ENCODE results near the gene NPTXR.
"Not testable (repeated sequence)": the region's sequence is repeated elsewhere in the genome, so short reads cannot be mapped to it uniquely, and the experiment has no call there.

Gene NPTXR

DNA sequence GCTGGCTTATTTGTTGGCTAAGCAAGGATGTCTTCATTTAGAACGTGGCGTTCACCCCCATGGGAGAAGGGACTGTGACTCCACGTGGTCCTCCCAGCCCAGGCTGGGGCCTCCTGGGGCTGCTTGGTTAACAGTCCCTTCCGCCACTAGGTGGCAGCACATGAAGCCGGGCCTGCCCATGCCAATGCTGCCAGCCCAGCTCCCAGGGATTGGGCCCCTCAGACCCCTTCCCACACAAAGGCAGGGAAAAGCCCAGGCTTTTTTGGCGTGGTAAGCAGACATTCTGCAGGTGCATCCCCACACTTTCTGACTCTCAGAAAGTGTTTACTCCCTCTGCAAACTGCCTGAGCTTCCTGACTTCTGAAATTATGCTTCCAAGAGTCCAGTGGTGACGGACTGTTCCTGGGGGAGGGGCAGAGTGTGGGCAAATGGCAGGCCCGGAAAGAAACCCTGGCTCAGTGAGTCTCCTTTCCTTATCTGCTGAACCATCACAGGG, 25.1 kb upstream of the NPTXR start:
- DNase-seq (ENCODE audit: extremely low read depth in 1 of 2, low read depth in 1 of 2), result peak; percentile 58 to 82

DNA sequence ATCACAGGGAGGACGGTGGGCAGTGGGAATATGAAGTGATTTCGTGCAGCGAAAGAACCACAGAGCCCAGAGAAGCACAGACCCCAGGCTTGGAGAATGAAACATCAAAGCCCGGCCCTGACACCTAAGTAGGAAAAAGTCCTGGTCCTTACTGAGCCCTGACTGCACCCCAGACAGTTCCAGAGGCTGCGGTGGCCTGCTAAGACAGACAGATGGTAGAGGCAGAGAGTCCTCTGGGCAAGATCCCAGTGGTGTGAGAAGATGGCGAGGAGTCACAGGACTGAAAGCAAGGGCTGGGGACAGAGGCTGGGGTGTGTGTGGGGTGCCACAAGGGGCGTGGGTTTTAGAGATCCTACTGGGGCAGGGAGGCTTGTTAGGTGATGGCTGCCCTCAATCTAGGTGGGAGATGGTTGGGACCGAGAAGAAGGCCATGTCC, 24.5 kb upstream of the NPTXR start:
- DNase-seq (ENCODE audit: extremely low read depth in 1 of 2, low read depth in 1 of 2), result no peak

DNA sequence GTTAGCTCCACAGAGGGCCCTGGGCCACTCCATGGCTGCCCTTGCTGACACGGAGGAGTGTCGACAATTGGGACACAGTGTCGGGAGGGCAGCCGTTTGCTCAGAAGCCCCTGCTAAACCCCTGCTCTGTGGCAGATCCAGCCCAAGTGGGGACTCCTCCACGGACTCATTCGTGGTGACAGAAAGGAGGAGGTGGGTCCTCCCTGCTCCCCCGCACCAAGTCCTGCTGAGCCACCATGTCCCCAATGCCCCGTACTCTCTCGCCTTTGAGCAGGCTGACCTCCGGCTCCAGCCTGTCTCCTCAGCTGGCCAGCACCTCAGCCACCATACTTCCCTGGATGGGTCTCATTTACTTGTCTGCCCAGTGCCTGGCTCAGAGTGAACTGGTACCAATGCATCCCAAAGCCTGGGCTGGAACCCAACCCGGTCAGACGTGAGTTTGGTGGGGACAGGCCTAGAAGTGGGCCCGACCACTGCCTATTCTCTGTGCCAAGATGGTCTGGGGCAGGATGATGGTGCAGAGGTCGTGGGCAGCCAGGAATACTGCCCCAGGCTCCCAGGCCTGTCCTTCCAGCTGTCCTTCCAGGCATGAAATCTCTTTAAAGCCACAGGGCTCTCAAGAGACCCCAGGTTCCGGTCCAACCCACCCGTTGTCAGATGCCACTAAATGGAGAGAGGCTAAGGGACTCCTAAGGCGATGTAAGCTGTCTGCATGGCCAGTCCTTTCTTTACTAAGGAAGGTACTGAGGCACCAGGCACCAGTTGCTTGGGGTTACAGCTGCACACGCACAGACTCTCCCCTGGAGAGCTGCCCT, 23.9 kb upstream of the NPTXR start:
- no peak for DNase-seq (ENCODE audit: extremely low read depth in 1 of 2, low read depth in 1 of 2)

DNA sequence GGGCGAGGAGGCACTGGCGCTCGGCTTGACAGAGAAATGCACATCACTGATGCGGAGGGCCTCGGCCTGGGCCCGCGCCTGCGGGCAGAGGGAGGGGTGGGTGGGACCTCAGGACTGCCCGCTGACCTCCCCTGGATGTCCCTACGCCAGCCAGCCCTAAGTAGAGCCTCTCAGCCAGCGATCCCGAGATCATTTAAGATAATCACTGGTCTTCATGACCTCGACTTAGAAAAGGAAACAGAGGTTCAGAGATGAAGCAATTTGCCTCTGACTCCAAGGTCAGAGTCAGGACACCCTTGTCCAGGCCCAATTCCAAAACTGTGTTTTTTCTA, 23.3 kb upstream of the NPTXR start:
- DNase-seq (ENCODE audit: extremely low read depth in 1 of 2, low read depth in 1 of 2), result no peak

DNA sequence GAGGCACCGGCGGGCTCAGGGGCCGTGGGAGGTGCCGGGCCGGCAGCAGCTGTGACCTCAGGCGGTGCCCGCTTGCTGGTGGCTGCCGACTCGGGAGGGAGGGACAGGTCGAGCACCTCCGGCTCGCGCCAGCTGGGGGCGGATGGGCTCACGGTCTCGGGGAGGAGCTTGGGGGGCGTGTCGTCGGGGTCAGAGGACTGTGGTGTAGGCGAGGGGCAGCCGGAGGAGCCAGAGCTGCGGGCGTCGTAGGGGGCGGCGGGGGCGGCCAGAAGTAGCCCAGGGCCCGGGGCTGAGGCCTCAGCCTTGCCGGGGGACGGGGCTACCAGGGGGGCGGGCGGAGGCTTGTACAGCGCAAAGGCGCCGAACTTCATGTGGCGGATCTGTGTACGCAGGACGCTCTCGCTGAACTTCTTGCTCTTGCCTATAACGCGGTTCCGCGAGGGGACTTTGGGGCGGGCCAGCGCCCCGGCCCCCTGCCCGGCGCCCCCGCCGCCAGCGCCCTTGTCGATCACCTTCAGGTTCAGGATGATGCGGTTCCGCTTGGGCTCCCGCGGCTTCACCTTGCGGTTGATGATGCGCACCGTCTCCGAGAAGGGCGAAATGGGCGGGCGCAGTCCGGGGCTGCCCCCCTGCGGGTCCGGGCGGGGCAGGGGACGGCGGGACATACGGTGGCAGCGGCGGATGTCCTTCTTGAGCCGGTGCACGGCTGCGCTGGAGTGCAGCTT, 22.7 kb upstream of the NPTXR start:
- no peak for DNase-seq (ENCODE audit: extremely low read depth in 1 of 2, low read depth in 1 of 2)

DNA sequence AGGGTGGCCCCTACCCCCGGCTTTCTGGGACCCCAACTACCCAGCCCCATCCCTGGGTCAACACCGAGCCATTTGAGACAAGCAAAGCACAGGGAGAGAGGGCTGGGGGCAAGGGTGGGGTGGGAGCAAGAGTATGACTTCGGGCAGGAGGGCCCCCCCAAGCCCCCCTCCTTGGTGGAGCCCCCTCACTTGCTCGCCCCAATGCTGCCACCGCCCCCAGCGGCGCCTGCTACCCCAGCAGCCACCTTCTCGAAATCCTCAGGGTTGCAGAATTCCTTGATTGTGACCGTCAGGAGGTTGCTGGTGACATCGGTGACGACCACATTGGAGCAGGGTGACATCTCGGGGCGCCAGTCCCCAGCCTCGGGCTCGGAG, 22.2 kb upstream of the NPTXR start:
- DNase-seq (ENCODE audit: extremely low read depth in 1 of 2, low read depth in 1 of 2), result no peak

DNA sequence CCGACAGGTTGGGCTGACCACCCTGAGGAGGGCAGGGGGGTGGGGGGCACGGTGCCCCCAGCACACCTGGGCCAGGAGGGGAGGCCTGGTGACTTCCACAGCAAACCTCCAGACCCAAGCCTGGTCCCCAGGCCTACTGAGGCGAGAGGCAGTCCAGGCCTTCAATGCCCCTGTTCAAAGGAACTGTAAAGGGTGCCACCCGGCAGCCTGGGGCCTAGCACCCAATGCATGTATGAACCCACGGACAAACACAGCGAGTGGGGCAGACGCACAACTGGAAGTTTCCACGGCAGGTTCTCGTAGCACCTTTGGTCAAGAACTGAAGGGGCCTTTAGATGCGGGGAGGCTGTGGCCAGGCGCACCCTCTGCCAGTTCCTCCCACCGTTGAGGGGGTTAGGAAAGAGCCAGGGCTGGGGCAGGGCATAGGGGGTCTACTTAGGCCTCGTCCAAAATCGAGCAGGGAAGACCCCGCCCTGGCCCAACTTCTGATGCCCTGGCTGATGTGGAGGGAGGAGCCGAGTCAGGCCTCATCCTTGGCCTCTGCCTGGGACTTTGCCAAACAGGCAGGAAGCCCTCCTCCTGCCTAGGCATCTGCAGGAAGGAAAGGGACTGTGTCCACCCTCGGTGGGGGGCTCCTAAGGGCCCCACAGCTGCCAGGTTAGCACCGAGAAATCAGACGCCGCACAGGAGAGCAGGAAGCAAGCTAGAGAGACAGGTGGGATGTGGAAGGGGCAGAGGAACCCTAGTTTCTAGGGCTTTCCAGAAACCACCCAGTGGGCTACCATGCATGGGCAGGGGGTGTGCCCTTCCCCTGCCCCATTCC, 21.6 kb upstream of the NPTXR start:
- no peak for DNase-seq (ENCODE audit: extremely low read depth in 1 of 2, low read depth in 1 of 2)

DNA sequence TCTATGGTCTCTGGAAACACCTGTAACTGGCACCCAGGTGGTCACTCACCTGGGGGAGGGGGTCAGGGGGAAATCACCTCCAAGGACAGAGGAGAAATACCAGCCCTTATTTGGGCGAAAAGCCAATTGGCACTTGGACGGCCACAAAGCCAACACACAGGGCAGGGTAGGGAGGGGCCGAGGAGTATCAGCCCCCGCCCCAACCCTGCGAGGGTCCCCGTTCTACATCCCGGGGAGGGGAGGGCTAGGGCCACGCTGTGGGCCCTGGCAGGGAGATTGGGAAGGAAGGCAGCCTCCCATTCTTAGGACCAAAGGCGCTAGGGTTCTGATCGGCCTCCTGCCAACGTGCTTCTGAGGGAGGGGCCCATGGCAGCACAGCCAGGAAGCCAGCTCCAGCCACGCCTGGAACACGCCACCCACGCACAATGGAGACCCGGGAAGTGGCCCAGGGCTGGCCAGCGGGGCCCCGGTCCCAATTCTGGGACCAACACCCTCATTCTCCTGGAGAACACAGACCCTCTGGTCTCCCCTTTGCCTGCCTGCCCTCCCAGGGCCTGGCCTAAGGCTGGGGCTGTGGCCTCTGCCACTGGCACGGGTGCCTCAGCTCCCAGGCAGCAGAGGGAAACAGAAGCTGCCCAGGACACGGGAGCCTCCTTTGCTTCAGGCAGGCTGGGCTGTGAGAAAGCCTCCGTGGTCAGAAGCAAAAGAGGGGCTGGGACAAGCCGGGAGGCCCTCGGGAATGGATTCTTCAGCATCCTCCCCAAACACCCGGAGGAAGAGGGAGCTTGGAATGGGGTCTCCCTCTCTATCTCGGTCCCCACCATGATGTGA, 20.7 kb upstream of the NPTXR start:
- no peak for DNase-seq (ENCODE audit: extremely low read depth in 1 of 2, low read depth in 1 of 2)

DNA sequence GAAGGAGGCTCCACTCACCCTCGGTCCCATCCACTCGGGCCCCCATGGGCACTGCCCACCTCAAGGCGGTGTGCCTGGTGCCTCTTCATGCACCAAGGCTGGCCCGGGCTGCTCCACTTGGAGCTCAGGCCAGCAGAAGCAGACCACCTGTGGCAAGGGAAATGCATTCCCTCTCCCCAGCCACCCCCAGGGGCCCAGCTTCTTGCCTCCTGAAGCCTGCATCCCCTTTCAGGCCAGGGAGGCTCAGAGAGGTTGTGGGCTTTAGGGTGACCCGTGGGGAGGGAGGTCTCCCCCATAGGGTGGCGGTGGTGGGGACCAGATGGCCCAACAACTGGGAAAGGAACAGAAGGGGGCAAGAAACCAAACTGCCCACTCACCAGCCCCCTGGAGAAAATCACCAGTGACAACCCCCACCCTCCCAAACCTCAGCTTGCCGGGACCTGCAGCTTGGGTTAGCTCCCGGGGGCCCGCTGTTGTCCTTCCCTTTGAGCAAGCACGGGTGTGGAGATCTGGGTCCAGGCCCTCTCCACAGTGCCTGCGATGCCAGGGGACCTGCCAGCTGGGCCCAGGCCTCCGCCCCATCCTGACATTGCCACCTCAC, 19.8 kb upstream of the NPTXR start:
- no peak for DNase-seq (ENCODE audit: extremely low read depth in 1 of 2, low read depth in 1 of 2)

DNA sequence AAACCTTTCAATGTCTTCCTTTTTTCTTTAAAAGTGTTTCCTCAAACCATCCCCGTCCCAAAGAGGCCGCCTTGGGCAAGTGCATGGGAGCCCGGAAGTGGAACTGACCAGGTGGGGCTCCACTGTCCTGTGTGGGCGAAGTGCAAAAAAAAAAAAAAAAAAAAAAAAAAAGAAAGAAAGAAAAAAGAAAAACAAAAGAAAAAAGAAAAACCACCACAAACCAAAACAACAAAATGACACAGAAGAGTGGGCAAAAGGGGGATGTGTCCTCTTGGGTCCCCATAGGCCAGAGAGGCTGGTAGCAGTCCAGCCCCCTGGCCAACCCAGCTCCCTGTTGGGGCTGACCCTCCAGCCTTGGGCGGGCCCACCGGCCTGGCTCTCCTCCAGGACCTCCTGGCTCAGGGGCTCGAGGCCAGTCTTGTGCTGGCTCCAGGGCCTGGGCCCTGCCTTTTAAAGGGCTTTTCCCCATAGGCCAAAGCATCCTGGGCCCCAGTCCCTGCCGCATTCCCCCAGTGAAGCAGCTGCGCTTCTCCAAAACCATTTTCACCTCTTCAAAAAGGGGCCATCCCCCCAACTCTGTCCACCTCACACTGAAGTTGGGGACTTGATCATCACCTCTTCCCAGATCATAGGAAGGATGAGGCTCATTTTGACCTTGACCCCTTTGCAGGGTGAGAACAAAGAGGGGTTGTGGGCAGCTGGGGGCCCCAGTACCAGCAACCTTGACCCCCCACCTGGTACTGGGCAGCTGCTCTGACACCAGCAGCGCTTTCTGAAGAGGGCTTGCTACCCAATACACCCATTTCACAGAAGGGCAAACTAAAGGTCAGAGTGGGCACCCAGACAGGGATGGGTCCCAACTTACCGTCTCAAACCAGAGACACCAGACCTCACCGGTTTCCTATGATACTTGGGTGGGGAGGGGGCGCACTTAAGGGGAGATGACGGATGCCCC, 18.8 kb upstream of the NPTXR start:
- no peak for DNase-seq (ENCODE audit: extremely low read depth in 1 of 2, low read depth in 1 of 2)

DNA sequence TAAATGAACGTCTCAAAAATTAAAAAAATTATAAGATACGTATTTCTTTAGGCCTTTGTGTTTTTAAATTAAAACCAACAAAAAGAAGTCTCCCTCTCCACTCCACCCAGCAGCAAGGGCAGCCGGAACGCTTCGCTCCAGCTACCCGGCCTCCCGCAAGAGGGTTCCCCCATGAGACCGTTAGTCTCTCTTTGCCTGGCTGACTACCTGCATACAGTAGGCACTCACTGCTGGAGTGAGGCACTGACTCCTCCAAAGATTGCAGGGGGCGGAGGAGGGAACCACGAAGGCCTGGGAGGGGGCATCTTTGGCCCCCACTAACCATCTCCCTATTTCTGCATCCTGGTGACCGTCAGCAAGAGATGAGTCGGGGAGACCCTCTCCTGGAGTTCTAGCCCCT, 18.1 kb upstream of the NPTXR start:
- no peak for DNase-seq (ENCODE audit: extremely low read depth in 1 of 2, low read depth in 1 of 2)

DNA sequence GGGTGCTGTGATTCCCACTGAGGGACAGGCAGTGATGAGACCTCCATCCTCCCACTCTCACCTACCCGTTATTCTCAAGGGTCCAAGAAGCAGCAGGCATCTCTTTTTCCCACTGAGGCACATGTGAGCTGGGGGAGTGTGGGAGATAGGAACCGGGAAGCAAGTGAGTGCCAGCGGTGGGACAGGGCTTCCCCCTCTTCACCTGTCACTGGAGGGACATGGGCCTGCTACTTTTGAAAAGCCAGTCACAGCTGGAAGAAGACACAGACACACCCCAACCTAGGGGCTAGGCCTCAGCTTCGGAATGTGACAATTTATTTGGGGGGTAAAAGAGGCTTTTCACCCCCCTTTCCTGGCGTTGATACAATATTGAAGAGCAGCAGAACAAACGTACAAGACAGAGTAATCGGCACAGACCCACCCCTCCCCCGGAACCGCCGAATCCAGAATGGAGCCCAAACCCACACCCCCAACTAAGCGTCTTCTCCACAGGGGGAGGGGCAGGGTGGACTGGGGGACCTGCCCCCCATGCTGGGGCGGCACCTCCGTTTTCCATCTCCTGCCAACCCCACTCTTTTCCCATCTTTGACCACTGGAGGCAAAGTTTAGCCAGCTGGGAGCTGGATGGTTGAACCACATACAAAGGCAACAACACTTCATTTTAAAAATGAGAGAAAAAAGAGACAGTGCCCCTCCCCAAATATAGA, 17.5 kb upstream of the NPTXR start:
- no peak for DNase-seq (ENCODE audit: extremely low read depth in 1 of 2, low read depth in 1 of 2)

DNA sequence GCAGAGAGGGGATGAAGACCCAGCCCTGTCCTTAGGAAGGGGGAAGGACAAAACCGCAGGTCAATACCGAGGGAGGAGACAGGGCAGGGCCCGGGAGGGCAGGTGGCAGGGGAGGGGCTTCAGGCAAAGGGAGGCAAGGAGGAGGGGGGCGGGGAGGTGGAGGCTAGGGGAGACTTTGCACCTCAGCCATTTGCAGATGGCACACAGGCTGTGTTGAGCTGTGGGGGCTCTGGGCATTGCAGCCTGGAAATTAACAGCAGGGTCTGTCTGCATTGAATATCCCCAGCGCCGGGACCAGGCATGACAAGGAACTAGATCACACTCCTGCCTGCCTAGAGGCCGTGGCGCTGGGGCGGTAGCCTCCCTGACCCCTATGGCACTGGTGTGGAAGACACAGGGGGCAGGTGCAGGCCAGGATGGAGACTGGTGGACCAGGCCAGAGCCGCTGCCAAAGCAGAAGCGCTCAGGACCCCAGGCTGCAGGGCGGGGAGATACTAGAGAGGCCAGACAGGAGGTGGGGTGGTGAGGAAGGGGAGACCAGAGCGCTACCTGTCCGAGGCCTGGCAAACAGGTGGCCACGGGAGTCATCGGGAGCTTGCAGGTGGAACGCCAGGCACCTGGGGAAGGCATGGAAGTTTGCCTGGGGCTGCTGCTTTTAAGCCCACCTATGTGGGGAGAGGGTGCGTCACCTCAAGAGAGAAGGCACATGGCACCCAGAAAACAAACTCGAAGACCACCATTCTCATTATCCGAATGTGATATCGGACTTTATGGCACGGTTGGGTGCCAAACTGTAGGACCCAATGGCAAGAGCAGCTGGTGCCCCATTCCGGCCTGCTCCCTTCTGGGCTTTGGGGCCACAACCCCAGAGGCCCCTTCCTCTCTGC, 16.7 kb upstream of the NPTXR start:
- DNase-seq (ENCODE audit: extremely low read depth in 1 of 2, low read depth in 1 of 2), result no peak

DNA sequence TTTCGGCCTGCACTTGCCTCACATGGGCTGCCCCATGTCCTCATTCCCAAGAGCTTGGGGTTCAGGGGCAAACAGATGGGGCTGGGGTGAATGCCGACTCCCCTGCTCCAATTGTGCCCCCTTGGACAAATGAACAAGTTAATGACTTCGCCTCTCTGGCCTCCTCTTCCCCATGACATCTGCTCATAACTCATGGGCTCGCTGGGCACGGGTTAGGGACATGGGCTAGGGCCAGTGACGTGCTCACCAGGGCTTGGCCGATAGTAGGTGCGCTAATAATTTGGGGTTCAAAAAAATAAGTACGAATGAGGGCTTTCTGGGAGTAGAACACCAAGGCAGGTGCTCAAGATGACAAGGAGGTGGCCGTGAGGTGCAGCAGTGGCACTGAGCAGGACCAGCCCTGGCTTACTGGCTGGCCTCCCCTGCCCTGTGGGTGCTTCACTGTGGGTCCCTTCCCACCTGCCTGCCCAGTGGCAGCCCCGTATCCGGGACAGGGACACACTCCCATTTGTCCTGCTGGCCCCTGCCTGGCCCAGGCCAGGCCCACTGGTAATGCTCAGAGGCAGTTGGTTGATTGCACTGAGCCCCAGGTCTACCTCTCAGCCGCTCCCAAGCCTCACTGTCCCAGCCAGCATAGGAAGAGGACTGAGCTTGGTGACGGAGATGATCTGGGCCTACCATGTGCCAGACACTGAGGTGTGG, 15.9 kb upstream of the NPTXR start:
- DNase-seq (ENCODE audit: extremely low read depth in 1 of 2, low read depth in 1 of 2), result no peak

DNA sequence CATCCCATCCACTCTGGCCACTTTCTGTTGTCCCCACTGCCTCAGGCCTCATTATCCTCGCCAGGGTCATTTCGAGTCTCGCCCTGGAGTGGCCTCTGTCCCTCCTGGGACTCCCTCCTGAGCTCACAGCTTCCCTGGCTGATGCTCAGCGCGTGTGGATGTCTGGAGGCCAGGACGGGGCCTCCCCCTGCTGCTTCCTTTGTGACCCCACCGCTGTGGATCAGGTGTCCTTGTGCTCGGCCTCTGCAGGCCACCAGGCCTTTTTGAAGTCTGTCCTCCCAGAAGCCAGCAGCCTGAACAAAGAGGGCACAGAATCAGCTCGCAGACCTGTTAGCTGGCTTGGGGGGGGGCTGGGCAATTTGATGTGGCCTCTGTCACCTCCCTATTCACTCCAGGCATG, 14.7 kb upstream of the NPTXR start:
- no peak for DNase-seq (ENCODE audit: extremely low read depth in 1 of 2, low read depth in 1 of 2)

DNA sequence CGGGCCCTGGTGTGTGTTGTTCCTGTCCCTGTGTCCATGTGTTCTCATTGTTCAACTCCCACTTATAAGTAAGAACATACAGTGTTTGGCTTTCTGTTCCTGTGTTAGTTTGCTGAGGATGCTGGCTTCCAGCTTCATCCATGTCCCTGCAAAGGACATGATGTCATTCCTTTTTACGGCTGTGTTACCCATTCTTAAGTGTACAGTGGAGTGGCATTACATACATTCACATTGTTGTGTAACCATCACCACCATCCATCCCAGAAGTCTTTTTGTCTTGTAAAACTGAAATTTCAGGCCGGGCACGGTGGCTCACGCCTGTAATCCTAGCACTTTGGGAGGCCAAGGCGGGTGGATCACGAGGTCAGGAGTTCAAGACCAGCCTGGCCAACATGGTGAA, 10.6 kb upstream of the NPTXR start:
- DNase-seq (ENCODE audit: extremely low read depth in 1 of 2, low read depth in 1 of 2), result not testable (repeated sequence)

DNA sequence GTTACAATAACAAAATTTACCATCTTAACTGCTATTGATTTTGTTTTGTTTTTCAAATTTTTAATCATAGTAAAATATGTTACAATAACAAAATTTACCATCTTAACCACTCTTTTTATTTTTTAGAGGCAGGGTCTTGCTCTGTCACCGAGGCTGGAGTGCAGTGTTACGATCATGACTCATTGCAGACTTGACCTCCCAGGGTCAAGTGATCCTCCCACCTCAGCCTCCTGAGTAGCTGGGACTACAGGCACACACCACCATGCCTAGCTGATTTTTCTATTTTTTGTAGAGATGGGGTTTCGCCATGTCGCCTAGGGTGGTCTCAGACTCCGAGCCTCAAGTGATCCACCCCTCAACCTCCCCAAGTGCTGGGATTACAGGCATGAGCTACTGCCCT, 10.1 kb upstream of the NPTXR start:
- not testable (repeated sequence) for DNase-seq (ENCODE audit: extremely low read depth in 1 of 2, low read depth in 1 of 2)
